ENCODE data around the gene CIP2A. TPM values are rescaled to one million over a fixed set of nuclear protein-coding genes. Genes with fewer than 3 reads are reported as not detected.
"Not testable (repeated sequence)": the region's sequence is repeated elsewhere in the genome, so short reads cannot be mapped to it uniquely, and the experiment has no call there.

CIP2A gene
- polyA plus RNA-seq (2013, experiment 1 of 2): 41.2 TPM
- 35.1 TPM for polyA plus RNA-seq (2013, experiment 2 of 2)

DNA sequence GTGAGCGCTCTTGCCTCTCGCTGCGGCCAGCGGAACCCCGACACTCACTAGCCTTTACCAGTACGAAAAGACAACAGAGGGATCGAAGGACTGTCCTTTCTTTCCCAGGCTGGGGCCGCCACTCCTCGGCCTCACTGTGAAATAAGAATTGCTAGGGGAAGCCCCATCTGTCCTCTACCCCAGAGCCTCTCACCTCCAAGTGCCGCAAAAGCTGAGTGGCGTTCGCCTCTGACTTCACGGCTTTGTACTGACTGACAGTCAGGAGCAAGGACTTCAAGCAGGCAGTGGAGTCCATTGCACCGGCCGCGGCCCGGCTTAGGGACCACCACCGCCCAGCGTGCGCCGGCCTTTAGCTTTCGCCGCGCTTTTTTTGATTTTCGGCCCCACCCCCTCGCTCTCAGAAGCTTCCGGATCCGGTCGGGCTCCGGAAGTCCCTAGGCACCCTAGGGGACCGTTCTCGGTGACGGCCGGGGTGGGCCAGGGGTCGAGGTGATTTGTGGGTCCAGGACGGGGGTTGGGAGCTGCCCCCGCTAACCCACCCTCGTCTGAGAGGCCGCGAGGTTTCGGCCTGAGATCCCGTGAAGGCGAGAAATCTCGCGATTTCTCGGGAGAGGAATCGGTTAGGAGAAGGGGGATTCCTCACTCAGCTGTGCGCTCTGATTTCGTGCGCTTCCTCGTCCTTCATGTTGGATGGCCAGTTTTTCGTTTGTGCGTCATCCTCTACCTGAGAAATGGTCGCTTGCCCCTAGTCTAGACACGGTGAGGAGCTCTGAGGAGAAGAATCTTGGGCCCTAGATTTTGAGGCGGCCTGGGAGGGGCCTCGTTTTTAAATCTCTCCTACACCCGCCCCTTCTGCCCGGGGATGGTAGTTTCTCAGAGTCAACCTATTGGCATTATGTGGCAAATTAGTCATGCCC is at the start of gene CIP2A, which contains the start of gene DZIP3:
Gene CIP2A, minus strand, starts transcription at position 358 of the 917 bp plus-strand sequence. Its CDS starts 63 bp downstream, at position 295.
Gene DZIP3, plus strand, starts transcription at position 642 of the 917 bp plus-strand sequence. CDS start 15,685 bp downstream, outside the sequence.
- WGBS (ENCODE audit: extremely low coverage, insufficient coverage, low lambda C conversion rate): no CpG with 5 or more reads among the region's 59 CpGs
- no peaks in the 10 kb centered on the region for H3K4me1 ChIP-seq (ENCODE audit: control insufficient read depth, low read depth, low read length)

DNA sequence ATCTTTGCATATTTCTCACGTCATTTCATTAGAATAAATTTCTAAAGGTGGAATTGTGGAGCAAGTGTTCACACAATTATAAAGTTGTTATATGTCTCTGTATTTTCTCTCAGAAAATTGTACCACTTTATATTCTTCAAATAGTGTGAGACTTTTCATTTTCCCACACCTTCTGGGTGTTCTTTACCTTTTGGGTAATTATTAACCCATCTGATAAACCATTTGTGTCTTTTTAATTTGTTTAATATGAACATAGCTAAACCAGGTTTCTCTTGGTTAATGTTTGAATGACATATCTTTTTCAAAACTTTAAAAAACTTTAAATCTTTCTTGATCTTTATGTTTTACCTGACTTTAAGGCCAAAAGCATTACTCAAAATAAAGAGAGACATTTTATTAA is 40.7 kb upstream of the CIP2A start:
- Histone ChIP-seq H3K79me2 (ENCODE audit: control insufficient read depth, insufficient read depth, low read length) (no peaks in the 10 kb centered on the region), H3K18ac (ENCODE audit: low read length) (no peak overlapping the region), H3K4ac (ENCODE audit: low read depth, low read length) (no peak overlapping the region), H2AK5ac (ENCODE audit: low read length) (no peak overlapping the region), H3K56ac (ENCODE audit: low read length) (no peak overlapping the region), H4K5ac (ENCODE audit: low read length) (no peak overlapping the region), H3K23ac (ENCODE audit: low read length) (no peak overlapping the region), H3K27me3 (ENCODE audit: insufficient read depth, low read length, poor library complexity) (no peaks in the 10 kb centered on the region), H2BK5ac (ENCODE audit: low read length) (no peak overlapping the region), H3K4me1 (ENCODE audit: control insufficient read depth, low read depth, low read length) (no peaks in the 10 kb centered on the region), H3K4me3 (ENCODE audit: low read length) (no peak overlapping the region), H3K4me2 (ENCODE audit: low read length) (no peak overlapping the region), H2BK15ac (replicated peaks; ENCODE audit: low read depth) (no peak overlapping the region), H3K27ac (ENCODE audit: low read depth, low read length) (no peak overlapping the region), H2BK120ac (ENCODE audit: low read depth, low read length) (no peak overlapping the region), H3K79me1 (ENCODE audit: low read length) (no peaks in the 10 kb centered on the region), H3K9ac (ENCODE audit: low read length) (no peak overlapping the region), H3K36me3 (ENCODE audit: control insufficient read depth, insufficient read depth, low read length) (no peaks in the 10 kb centered on the region), H4K8ac (ENCODE audit: low read depth, low read length) (no peak overlapping the region)
- WGBS (ENCODE audit: extremely low coverage, insufficient coverage, low lambda C conversion rate): no CpG with 5 or more reads among the region's 1 CpG
- DNase-seq: no peak

More for the DNA sequence above, at the start of gene CIP2A, which contains the start of gene DZIP3:
- Histone ChIP-seq H3K23ac (ENCODE audit: low read length) (no peak within 1 kb of the TSS), H3K4me2 (ENCODE audit: low read length) (peak within 1 kb of the TSS; percentile 64), H3K18ac (ENCODE audit: low read length) (peak within 1 kb of the TSS; percentile 96), H2AK5ac (ENCODE audit: low read length) (no peak within 1 kb of the TSS), H3K36me3 (ENCODE audit: control insufficient read depth, insufficient read depth, low read length) (no peaks in the 10 kb centered on the region), H3K79me1 (ENCODE audit: low read length) (peaks cover 4% of the 10 kb centered on the region), H3K27me3 (ENCODE audit: insufficient read depth, low read length, poor library complexity) (no peaks in the 10 kb centered on the region), H2BK120ac (ENCODE audit: low read depth, low read length) (no peak within 1 kb of the TSS), H4K5ac (ENCODE audit: low read length) (no peak within 1 kb of the TSS), H2BK15ac (replicated peaks; ENCODE audit: low read depth) (no peak within 1 kb of the TSS), H3K79me2 (ENCODE audit: control insufficient read depth, insufficient read depth, low read length) (peaks cover 30% of the 10 kb centered on the region), H2BK5ac (ENCODE audit: low read length) (peak within 1 kb of the TSS; percentile 72), H4K8ac (ENCODE audit: low read depth, low read length) (no peak within 1 kb of the TSS), H3K27ac (ENCODE audit: low read depth, low read length) (peak within 1 kb of the TSS; percentile 87), H3K56ac (ENCODE audit: low read length) (peak within 1 kb of the TSS; percentile 99), H3K4me3 (ENCODE audit: low read length) (peak within 1 kb of the TSS; percentile 97), H3K4ac (ENCODE audit: low read depth, low read length) (peak within 1 kb of the TSS; percentile 85), H3K9ac (ENCODE audit: low read length) (peak within 1 kb of the TSS; percentile 98)
- DNase-seq: peak; percentile 99

GRCh38 chr3:108623504-108623903 is 34.3 kb upstream of the CIP2A start:
- no peak overlapping the region for H3K4me3 ChIP-seq (ENCODE audit: low read length)
- H3K18ac ChIP-seq (ENCODE audit: low read length): no peak overlapping the region
- no peak overlapping the region for H2BK5ac ChIP-seq (ENCODE audit: low read length)
- H2BK120ac ChIP-seq (ENCODE audit: low read depth, low read length): no peak overlapping the region
- no peak overlapping the region for H3K9ac ChIP-seq (ENCODE audit: low read length)
- H2BK15ac ChIP-seq (replicated peaks; ENCODE audit: low read depth): no peak overlapping the region
- H3K4ac ChIP-seq (ENCODE audit: low read depth, low read length): no peak overlapping the region
- no peak overlapping the region for H4K5ac ChIP-seq (ENCODE audit: low read length)
- no peaks in the 10 kb centered on the region for H3K36me3 ChIP-seq (ENCODE audit: control insufficient read depth, insufficient read depth, low read length)
- no peak overlapping the region for H3K56ac ChIP-seq (ENCODE audit: low read length)
- H3K27ac ChIP-seq (ENCODE audit: low read depth, low read length): no peak overlapping the region
- H4K8ac ChIP-seq (ENCODE audit: low read depth, low read length): no peak overlapping the region
- no peak for DNase-seq
- H3K79me2 ChIP-seq (ENCODE audit: control insufficient read depth, insufficient read depth, low read length): no peaks in the 10 kb centered on the region
- no peaks in the 10 kb centered on the region for H3K4me1 ChIP-seq (ENCODE audit: control insufficient read depth, low read depth, low read length)
- H3K27me3 ChIP-seq (ENCODE audit: insufficient read depth, low read length, poor library complexity): no peaks in the 10 kb centered on the region
- H3K4me2 ChIP-seq (ENCODE audit: low read length): no peak overlapping the region
- H2AK5ac ChIP-seq (ENCODE audit: low read length): no peak overlapping the region
- H3K79me1 ChIP-seq (ENCODE audit: low read length): no peaks in the 10 kb centered on the region
- no peak overlapping the region for H3K23ac ChIP-seq (ENCODE audit: low read length)
- no CpG with 5 or more reads among the region's 3 CpGs for WGBS (ENCODE audit: extremely low coverage, insufficient coverage, low lambda C conversion rate)

GRCh38 chr3:108620250-108620649 is 31.0 kb upstream of the CIP2A start:
- no peak overlapping the region for H2BK15ac ChIP-seq (replicated peaks; ENCODE audit: low read depth)
- no peak overlapping the region for H3K27ac ChIP-seq (ENCODE audit: low read depth, low read length)
- H4K5ac ChIP-seq (ENCODE audit: low read length): no peak overlapping the region
- DNase-seq: no peak
- H3K4me1 ChIP-seq (ENCODE audit: control insufficient read depth, low read depth, low read length): no peaks in the 10 kb centered on the region
- H2AK5ac ChIP-seq (ENCODE audit: low read length): no peak overlapping the region
- H3K4ac ChIP-seq (ENCODE audit: low read depth, low read length): no peak overlapping the region
- no peaks in the 10 kb centered on the region for H3K36me3 ChIP-seq (ENCODE audit: control insufficient read depth, insufficient read depth, low read length)
- H3K79me1 ChIP-seq (ENCODE audit: low read length): no peaks in the 10 kb centered on the region
- H3K79me2 ChIP-seq (ENCODE audit: control insufficient read depth, insufficient read depth, low read length): no peaks in the 10 kb centered on the region
- no peak overlapping the region for H4K8ac ChIP-seq (ENCODE audit: low read depth, low read length)
- H2BK120ac ChIP-seq (ENCODE audit: low read depth, low read length): no peak overlapping the region
- no peak overlapping the region for H3K9ac ChIP-seq (ENCODE audit: low read length)
- H3K18ac ChIP-seq (ENCODE audit: low read length): no peak overlapping the region
- no CpG with 5 or more reads among the region's 1 CpG for WGBS (ENCODE audit: extremely low coverage, insufficient coverage, low lambda C conversion rate)
- no peak overlapping the region for H3K23ac ChIP-seq (ENCODE audit: low read length)
- H3K27me3 ChIP-seq (ENCODE audit: insufficient read depth, low read length, poor library complexity): no peaks in the 10 kb centered on the region
- no peak overlapping the region for H3K4me3 ChIP-seq (ENCODE audit: low read length)
- H3K56ac ChIP-seq (ENCODE audit: low read length): no peak overlapping the region
- no peak overlapping the region for H3K4me2 ChIP-seq (ENCODE audit: low read length)
- H2BK5ac ChIP-seq (ENCODE audit: low read length): no peak overlapping the region

- not testable (repeated sequence) for H3K4me3 ChIP-seq (ENCODE audit: low read length); H3K79me2 ChIP-seq (ENCODE audit: control insufficient read depth, insufficient read depth, low read length); H3K27me3 ChIP-seq (ENCODE audit: insufficient read depth, low read length, poor library complexity); H2BK120ac ChIP-seq (ENCODE audit: low read depth, low read length); H3K36me3 ChIP-seq (ENCODE audit: control insufficient read depth, insufficient read depth, low read length); H3K4ac ChIP-seq (ENCODE audit: low read depth, low read length); H4K5ac ChIP-seq (ENCODE audit: low read length); H2BK5ac ChIP-seq (ENCODE audit: low read length); H2BK15ac ChIP-seq (replicated peaks; ENCODE audit: low read depth); H3K4me1 ChIP-seq (ENCODE audit: control insufficient read depth, low read depth, low read length); H3K9ac ChIP-seq (ENCODE audit: low read length); H3K23ac ChIP-seq (ENCODE audit: low read length); H2AK5ac ChIP-seq (ENCODE audit: low read length); H4K8ac ChIP-seq (ENCODE audit: low read depth, low read length); H3K4me2 ChIP-seq (ENCODE audit: low read length); H3K18ac ChIP-seq (ENCODE audit: low read length); H3K79me1 ChIP-seq (ENCODE audit: low read length); H3K56ac ChIP-seq (ENCODE audit: low read length); H3K27ac ChIP-seq (ENCODE audit: low read depth, low read length); DNase-seq
- no CpG with 5 or more reads among the region's 8 CpGs for WGBS (ENCODE audit: extremely low coverage, insufficient coverage, low lambda C conversion rate)
These were observed 26.9 kb upstream of the CIP2A start for GRCh38 chr3:108616090-108616489.
